Measurements from ENCODE around the gene TTC34. TPM values are rescaled to one million over a fixed set of nuclear protein-coding genes. Genes with fewer than 3 reads are reported as not detected.
"Not testable (repeated sequence)": the region's sequence is repeated elsewhere in the genome, so short reads cannot be mapped to it uniquely, and the experiment has no call there.

TTC34 gene
- total and polyA plus RNA-seq, 10 of the 15 experiments (the other 5 are each of a cell fraction or from before 2014, with no cell fraction given) = 0.03 to 0.49 (median 0.05) TPM; not detected in 2

GRCh38 chr1:2777424-2778219 lies 23.9 kb downstream of the TTC34 start:
- BruUV-seq (replicated peaks) = no TSS peak
- Histone ChIP-seq H3K9ac (ENCODE audit: control insufficient read depth, insufficient read depth, low read length) (no peak overlapping the region), H2AFZ (ENCODE audit: control insufficient read depth, low read depth, low read length) (no peak overlapping the region), H3K36me3 (ENCODE audit: control insufficient read depth in 2 of 2, insufficient read depth in 2 of 2, low read length in 1 of 2) (no peaks in the 10 kb centered on the region), H3K4me1 (ENCODE audit: control insufficient read depth, insufficient read depth, low read length) (no peaks in the 10 kb centered on the region), H3K79me2 (ENCODE audit: control insufficient read depth, insufficient read depth, low read length) (no peaks in the 10 kb centered on the region), H3K27ac (ENCODE audit: control insufficient read depth, insufficient read depth) (no peak overlapping the region), H3K4me2 (ENCODE audit: control insufficient read depth, insufficient read depth) (no peak overlapping the region), H4K20me1 (ENCODE audit: control insufficient read depth, insufficient read depth) (no peaks in the 10 kb centered on the region), H3K4me3 (no peak overlapping the region), H3K9me3 (replicated peaks; ENCODE audit: control insufficient read depth, insufficient read depth, low read length) (no peaks in the 10 kb centered on the region), H3K27me3 (replicated peaks in 1 of 2; ENCODE audit: control insufficient read depth in 2 of 2, insufficient read depth in 2 of 2, low read length in 1 of 2) (no peaks in the 10 kb centered on the region)
- intact Hi-C loops (cut with micrococcal nuclease; ENCODE audit: unreplicated experiment) = no loop called here
- ChIA-PET POLR2A (no interaction called here), CTCF (no interaction called here), SMC1A (ENCODE audit: uncharacterized antibody, unreplicated experiment) (no interaction called here), RAD21 (ENCODE audit: unreplicated experiment) (no interaction called here)
- FAIRE-seq (no peak), ATAC-seq (no peak), DNase-seq (ENCODE audit: low read depth, low spot score) (no peak)
- WGBS (ENCODE audit: insufficient coverage, insufficient replicate concordance, low lambda C conversion rate, missing lambda C conversion rate) = 31% methylated on average over 10 of the region's 12 CpGs
- in situ Hi-C loops (cut with MboI) = loop anchor here (25.0 kb wide), 1 partner anchor 815 kb away; no protein-coding TSS in a partner anchor
- TF ChIP-seq RB1 (IDR thresholded peaks at IDR 0.05; ENCODE audit: borderline replicate concordance) (no peak), SUZ12 (IDR thresholded peaks at IDR 0.05; ENCODE audit: unreplicated experiment) (no peak), FOXK2 (IDR thresholded peaks at IDR 0.05) (no peak), MAX (IDR thresholded peaks at IDR 0.05; ENCODE audit: low read depth, low read length) (no peak)
- TF ChIP-seq, protein P1, sequence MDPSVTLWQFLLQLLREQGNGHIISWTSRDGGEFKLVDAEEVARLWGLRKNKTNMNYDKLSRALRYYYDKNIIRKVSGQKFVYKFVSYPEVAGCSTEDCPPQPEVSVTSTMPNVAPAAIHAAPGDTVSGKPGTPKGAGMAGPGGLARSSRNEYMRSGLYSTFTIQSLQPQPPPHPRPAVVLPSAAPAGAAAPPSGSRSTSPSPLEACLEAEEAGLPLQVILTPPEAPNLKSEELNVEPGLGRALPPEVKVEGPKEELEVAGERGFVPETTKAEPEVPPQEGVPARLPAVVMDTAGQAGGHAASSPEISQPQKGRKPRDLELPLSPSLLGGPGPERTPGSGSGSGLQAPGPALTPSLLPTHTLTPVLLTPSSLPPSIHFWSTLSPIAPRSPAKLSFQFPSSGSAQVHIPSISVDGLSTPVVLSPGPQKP (IDR thresholded peaks at IDR 0.05; ENCODE audit: low read depth, low read length) = no peak

DNA sequence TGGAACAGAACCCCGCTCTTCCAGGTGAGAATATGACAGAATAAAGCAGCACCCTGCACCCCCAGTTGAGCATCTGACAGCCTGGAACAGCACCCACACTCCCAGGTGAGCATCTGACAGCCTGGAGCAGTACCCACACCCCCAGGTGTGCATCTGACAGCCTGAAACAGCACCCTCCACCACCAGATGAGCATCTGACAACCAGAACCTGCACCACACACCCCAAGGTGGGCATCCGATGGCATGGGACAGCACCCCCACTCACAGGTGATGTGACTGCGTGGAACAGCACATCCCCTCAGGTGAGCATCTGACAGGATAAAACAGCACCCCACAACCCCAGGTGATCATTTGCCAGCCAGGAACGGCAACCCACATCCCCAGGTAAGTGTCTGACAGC lies 26.2 kb downstream of the TTC34 start:
- H3K4me2 ChIP-seq (ENCODE audit: control insufficient read depth, insufficient read depth); H3K4me3 ChIP-seq; FAIRE-seq; SMC1A ChIA-PET (ENCODE audit: uncharacterized antibody, unreplicated experiment); CTCF ChIA-PET; H2AFZ ChIP-seq (ENCODE audit: control insufficient read depth, low read depth, low read length); H3K36me3 ChIP-seq (ENCODE audit: control insufficient read depth in 2 of 2, insufficient read depth in 2 of 2, low read length in 1 of 2); H3K79me2 ChIP-seq (ENCODE audit: control insufficient read depth, insufficient read depth, low read length); DNase-seq (ENCODE audit: low read depth, low spot score); intact Hi-C loops (cut with micrococcal nuclease; ENCODE audit: unreplicated experiment); BruUV-seq (replicated peaks); H3K4me1 ChIP-seq (ENCODE audit: control insufficient read depth, insufficient read depth, low read length); POLR2A ChIA-PET; H3K9me3 ChIP-seq (replicated peaks; ENCODE audit: control insufficient read depth, insufficient read depth, low read length); H4K20me1 ChIP-seq (ENCODE audit: control insufficient read depth, insufficient read depth); ATAC-seq; H3K27me3 ChIP-seq (replicated peaks in 1 of 2; ENCODE audit: control insufficient read depth in 2 of 2, insufficient read depth in 2 of 2, low read length in 1 of 2); RAD21 ChIA-PET (ENCODE audit: unreplicated experiment); H3K9ac ChIP-seq (ENCODE audit: control insufficient read depth, insufficient read depth, low read length); H3K27ac ChIP-seq (ENCODE audit: control insufficient read depth, insufficient read depth): not testable (repeated sequence)
- in situ Hi-C loops (cut with MboI) = loop anchor here (25.0 kb wide), 1 partner anchor 813 kb away; no protein-coding TSS in a partner anchor
- WGBS (ENCODE audit: insufficient coverage, insufficient replicate concordance, low lambda C conversion rate, missing lambda C conversion rate) = 27% methylated on average over 4 of the region's 4 CpGs

DNA sequence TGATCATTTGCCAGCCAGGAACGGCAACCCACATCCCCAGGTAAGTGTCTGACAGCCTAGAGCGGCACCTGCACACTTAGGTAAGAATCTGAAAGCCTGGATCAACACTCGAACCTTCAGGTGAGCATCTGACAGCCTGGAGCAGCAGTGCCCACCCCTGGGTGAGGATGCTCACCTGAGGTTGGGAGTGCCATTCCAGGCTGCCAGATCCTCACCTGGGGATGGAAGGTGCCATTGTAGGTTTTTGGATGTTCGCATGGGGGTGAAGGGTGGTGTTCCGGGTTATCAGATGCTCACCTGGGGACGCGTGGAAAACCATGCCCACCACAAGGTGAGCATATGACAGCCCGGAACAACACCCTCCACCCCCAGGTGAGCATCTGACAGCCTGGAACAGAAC lies 33.4 kb downstream of the TTC34 start:
- H3K27me3 ChIP-seq (replicated peaks in 1 of 2; ENCODE audit: control insufficient read depth in 2 of 2, insufficient read depth in 2 of 2, low read length in 1 of 2); H3K4me3 ChIP-seq; H3K9ac ChIP-seq (ENCODE audit: control insufficient read depth, insufficient read depth, low read length); in situ Hi-C loops (cut with MboI); H3K4me1 ChIP-seq (ENCODE audit: control insufficient read depth, insufficient read depth, low read length); H3K27ac ChIP-seq (ENCODE audit: control insufficient read depth, insufficient read depth); RAD21 ChIA-PET (ENCODE audit: unreplicated experiment); CTCF ChIA-PET; BruUV-seq (replicated peaks); H3K79me2 ChIP-seq (ENCODE audit: control insufficient read depth, insufficient read depth, low read length); intact Hi-C loops (cut with micrococcal nuclease; ENCODE audit: unreplicated experiment); H3K36me3 ChIP-seq (ENCODE audit: control insufficient read depth in 2 of 2, insufficient read depth in 2 of 2, low read length in 1 of 2); ATAC-seq; FAIRE-seq; H2AFZ ChIP-seq (ENCODE audit: control insufficient read depth, low read depth, low read length); SMC1A ChIA-PET (ENCODE audit: uncharacterized antibody, unreplicated experiment); H3K4me2 ChIP-seq (ENCODE audit: control insufficient read depth, insufficient read depth); H4K20me1 ChIP-seq (ENCODE audit: control insufficient read depth, insufficient read depth); DNase-seq (ENCODE audit: low read depth, low spot score); POLR2A ChIA-PET; H3K9me3 ChIP-seq (replicated peaks; ENCODE audit: control insufficient read depth, insufficient read depth, low read length): not testable (repeated sequence)
- WGBS (ENCODE audit: insufficient coverage, insufficient replicate concordance, low lambda C conversion rate, missing lambda C conversion rate) = 33% methylated on average over 8 of the region's 8 CpGs

Data from GM12878 (cell line).